Keratinocyte (primary cell): ENCODE data around the gene HDAC9.

Experiments used
- CTCF ChIP-seq, 3 experiments: IDR thresholded peaks in 1 of 3; conservative IDR thresholded peaks in 1 of 3; optimal IDR thresholded peaks in 1 of 3; 2 replicates in 2 of 3; 3 replicates in 1 of 3; pipeline versions ENCODE3 to v1.5.1; 2011; ENCODE audit warnings: low read length in 3 of 3, mild to moderate bottlenecking in 3 of 3, moderate library complexity in 2 of 3, control low read depth in 1 of 3, inconsistent platforms in 1 of 3; ENCODE audit not compliant: insufficient read depth in 2 of 3; ENCODE audit errors: extremely low read depth in 1 of 3
- EZH2 ChIP-seq: IDR thresholded peaks from one replicate; pipeline ENCODE4 v1.6.1; 2012; ENCODE audit warnings: inconsistent platforms, mild to moderate bottlenecking, low read length, moderate library complexity

DNA sequence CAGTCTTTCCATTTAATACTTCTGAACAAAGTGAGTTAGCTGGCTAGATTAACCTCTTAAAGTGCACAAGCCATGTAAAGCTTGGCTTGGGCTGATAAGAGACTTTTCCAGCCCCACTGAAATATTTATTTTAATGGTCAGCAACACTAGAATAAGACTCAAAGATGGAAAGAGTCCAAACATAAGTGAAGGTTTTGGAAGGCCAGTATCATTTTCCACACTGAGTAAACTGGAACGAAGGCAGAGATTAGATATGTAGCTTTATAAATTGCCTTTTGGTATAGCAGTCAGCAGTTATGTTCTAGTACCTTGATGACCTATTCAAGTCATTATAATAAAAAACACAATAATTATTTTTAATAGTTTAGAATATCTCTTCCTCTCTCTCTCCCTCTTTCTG lies 102.2 kb downstream of the HDAC9 start:
- TF ChIP-seq CTCF (optimal IDR thresholded peaks at IDR 0.05 in 1 of 3, IDR thresholded peaks at IDR 0.05 in 1 of 3, conservative IDR thresholded peaks at IDR 0.05 in 1 of 3; ENCODE audit: extremely low read depth in 1 of 3, insufficient read depth in 2 of 3, low read length in 3 of 3) (no peak), EZH2 (no peak)
